ENCODE results near the gene IL1R2.

Gene IL1R2

GRCh38 chr2:101991721-101992145, at the start of gene IL1R2:
Gene IL1R2 (plus strand): TSS chr2:101991960. CDS start chr2:102008576, 16,616 bp downstream.
- Mint-ChIP-seq H3K4me3 (no peak within 1 kb of the TSS), H3K27me3 (ENCODE audit: low read depth) (peaks cover 37% of the 10 kb centered on the region), H3K36me3 (ENCODE audit: low read depth) (no peaks in the 10 kb centered on the region), H3K27ac (no peak within 1 kb of the TSS), H3K4me1 (ENCODE audit: low read depth) (peaks cover 7% of the 10 kb centered on the region), H3K9me3 (no peaks in the 10 kb centered on the region)

GRCh38 chr2:101942851-101943250, 48.9 kb upstream of the IL1R2 start:
- Mint-ChIP-seq H3K36me3 (ENCODE audit: low read depth) (no peaks in the 10 kb centered on the region), H3K9me3 (peaks cover 19% of the 10 kb centered on the region), H3K27ac (no peak overlapping the region), H3K27me3 (ENCODE audit: low read depth) (peaks cover 15% of the 10 kb centered on the region), H3K4me3 (no peak overlapping the region), H3K4me1 (ENCODE audit: low read depth) (no peaks in the 10 kb centered on the region)

GRCh38 chr2:101946372-101947039, 45.3 kb upstream of the IL1R2 start:
- Mint-ChIP-seq H3K4me3 (no peak overlapping the region), H3K27me3 (ENCODE audit: low read depth) (no peaks in the 10 kb centered on the region), H3K36me3 (ENCODE audit: low read depth) (no peaks in the 10 kb centered on the region), H3K27ac (no peak overlapping the region), H3K4me1 (ENCODE audit: low read depth) (peaks cover 2% of the 10 kb centered on the region), H3K9me3 (peaks cover 7% of the 10 kb centered on the region)

GRCh38 chr2:101947374-101947773, 44.4 kb upstream of the IL1R2 start:
- H3K4me3 Mint-ChIP-seq: no peak overlapping the region
- H3K36me3 Mint-ChIP-seq (ENCODE audit: low read depth): no peaks in the 10 kb centered on the region
- peaks cover 7% of the 10 kb centered on the region for H3K9me3 Mint-ChIP-seq
- H3K27ac Mint-ChIP-seq: no peak overlapping the region
- H3K27me3 Mint-ChIP-seq (ENCODE audit: low read depth): no peaks in the 10 kb centered on the region
- H3K4me1 Mint-ChIP-seq (ENCODE audit: low read depth): peaks cover 2% of the 10 kb centered on the region

- Mint-ChIP-seq H3K27me3 (ENCODE audit: low read depth) (no peaks in the 10 kb centered on the region), H3K36me3 (ENCODE audit: low read depth) (no peaks in the 10 kb centered on the region), H3K27ac (no peak overlapping the region), H3K9me3 (peaks cover 7% of the 10 kb centered on the region), H3K4me3 (no peak overlapping the region), H3K4me1 (ENCODE audit: low read depth) (peaks cover 2% of the 10 kb centered on the region)
Observed at GRCh38 chr2:101948625-101949155, 43.1 kb upstream of the IL1R2 start.

GRCh38 chr2:101949304-101949703, 42.5 kb upstream of the IL1R2 start:
- Mint-ChIP-seq H3K36me3 (ENCODE audit: low read depth) (no peaks in the 10 kb centered on the region), H3K27ac (no peak overlapping the region), H3K27me3 (ENCODE audit: low read depth) (no peaks in the 10 kb centered on the region), H3K4me3 (no peak overlapping the region), H3K4me1 (ENCODE audit: low read depth) (peaks cover 2% of the 10 kb centered on the region), H3K9me3 (peaks cover 7% of the 10 kb centered on the region)

- H3K27ac Mint-ChIP-seq: no peak overlapping the region
- H3K27me3 Mint-ChIP-seq (ENCODE audit: low read depth): no peaks in the 10 kb centered on the region
Observed at GRCh38 chr2:101951296-101951695, 40.5 kb upstream of the IL1R2 start.

GRCh38 chr2:101952551-101952950, 39.2 kb upstream of the IL1R2 start:
- peaks cover 2% of the 10 kb centered on the region for H3K4me1 Mint-ChIP-seq (ENCODE audit: low read depth)
- H3K27ac Mint-ChIP-seq: no peak overlapping the region
- H3K27me3 Mint-ChIP-seq (ENCODE audit: low read depth): no peaks in the 10 kb centered on the region
- no peak overlapping the region for H3K4me3 Mint-ChIP-seq
- peaks cover 6% of the 10 kb centered on the region for H3K9me3 Mint-ChIP-seq
- no peaks in the 10 kb centered on the region for H3K36me3 Mint-ChIP-seq (ENCODE audit: low read depth)

More at GRCh38 chr2:101951296-101951695, 40.5 kb upstream of the IL1R2 start:
- no peak overlapping the region for H3K4me3 Mint-ChIP-seq
- peaks cover 2% of the 10 kb centered on the region for H3K4me1 Mint-ChIP-seq (ENCODE audit: low read depth)
- H3K9me3 Mint-ChIP-seq: peaks cover 7% of the 10 kb centered on the region
- no peaks in the 10 kb centered on the region for H3K36me3 Mint-ChIP-seq (ENCODE audit: low read depth)

GRCh38 chr2:101956465-101957438, 35.0 kb upstream of the IL1R2 start:
- no peaks in the 10 kb centered on the region for H3K4me1 Mint-ChIP-seq (ENCODE audit: low read depth)
- H3K9me3 Mint-ChIP-seq: no peaks in the 10 kb centered on the region
- H3K27me3 Mint-ChIP-seq (ENCODE audit: low read depth): no peaks in the 10 kb centered on the region
- H3K27ac Mint-ChIP-seq: no peak overlapping the region
- H3K36me3 Mint-ChIP-seq (ENCODE audit: low read depth): no peaks in the 10 kb centered on the region
- no peak overlapping the region for H3K4me3 Mint-ChIP-seq

GRCh38 chr2:101958061-101958460, 33.7 kb upstream of the IL1R2 start:
- Mint-ChIP-seq H3K27ac (no peak overlapping the region), H3K9me3 (no peaks in the 10 kb centered on the region), H3K27me3 (ENCODE audit: low read depth) (no peaks in the 10 kb centered on the region), H3K4me1 (ENCODE audit: low read depth) (no peaks in the 10 kb centered on the region), H3K4me3 (no peak overlapping the region), H3K36me3 (ENCODE audit: low read depth) (no peaks in the 10 kb centered on the region)

GRCh38 chr2:101960819-101961337, 30.9 kb upstream of the IL1R2 start:
- Mint-ChIP-seq H3K27me3 (ENCODE audit: low read depth) (no peaks in the 10 kb centered on the region), H3K4me1 (ENCODE audit: low read depth) (no peaks in the 10 kb centered on the region), H3K36me3 (ENCODE audit: low read depth) (no peaks in the 10 kb centered on the region), H3K9me3 (no peaks in the 10 kb centered on the region), H3K4me3 (no peak overlapping the region), H3K27ac (no peak overlapping the region)

- Mint-ChIP-seq H3K4me1 (ENCODE audit: low read depth) (no peaks in the 10 kb centered on the region), H3K36me3 (ENCODE audit: low read depth) (no peaks in the 10 kb centered on the region)
Observed at GRCh38 chr2:101961338-101962191, 30.2 kb upstream of the IL1R2 start.

GRCh38 chr2:101962309-101962708, 29.5 kb upstream of the IL1R2 start:
- Mint-ChIP-seq H3K27ac (no peak overlapping the region), H3K27me3 (ENCODE audit: low read depth) (no peaks in the 10 kb centered on the region), H3K4me1 (ENCODE audit: low read depth) (no peaks in the 10 kb centered on the region), H3K9me3 (no peaks in the 10 kb centered on the region), H3K36me3 (ENCODE audit: low read depth) (no peaks in the 10 kb centered on the region), H3K4me3 (no peak overlapping the region)

More at GRCh38 chr2:101961338-101962191, 30.2 kb upstream of the IL1R2 start:
- no peaks in the 10 kb centered on the region for H3K9me3 Mint-ChIP-seq
- H3K4me3 Mint-ChIP-seq: no peak overlapping the region
- no peak overlapping the region for H3K27ac Mint-ChIP-seq
- no peaks in the 10 kb centered on the region for H3K27me3 Mint-ChIP-seq (ENCODE audit: low read depth)

- no peak overlapping the region for H3K27ac Mint-ChIP-seq
- H3K36me3 Mint-ChIP-seq (ENCODE audit: low read depth): no peaks in the 10 kb centered on the region
- H3K9me3 Mint-ChIP-seq: no peaks in the 10 kb centered on the region
- no peak overlapping the region for H3K4me3 Mint-ChIP-seq
- H3K27me3 Mint-ChIP-seq (ENCODE audit: low read depth): no peaks in the 10 kb centered on the region
- no peaks in the 10 kb centered on the region for H3K4me1 Mint-ChIP-seq (ENCODE audit: low read depth)
Observed at GRCh38 chr2:101963198-101963597, 28.6 kb upstream of the IL1R2 start.
